H7 (cell line): ENCODE results near the gene WWOX. TPM values are rescaled to one million over a fixed set of nuclear protein-coding genes. Genes with fewer than 3 reads are reported as not detected.

Experiments
- DNase-seq: peaks from one replicate; pipeline ENCODE4 v3.0.0; 2012
- H3K27me3 ChIP-seq: 2 replicates; pipeline ENCODE4 v1.6.0; 2011; ENCODE audit warnings: mild to moderate bottlenecking, low read length; ENCODE audit not compliant: control insufficient read depth, insufficient read depth
- H3K36me3 ChIP-seq: replicated peaks from 2 replicates; pipeline ENCODE4 v1.5.1; 2011; ENCODE audit warnings: low read length; ENCODE audit not compliant: control insufficient read depth, insufficient read depth
- H3K4me3 ChIP-seq: 2 replicates; pipeline ENCODE4 v1.5.1; 2011; ENCODE audit warnings: low read depth, mild to moderate bottlenecking, control low read depth, low read length, moderate library complexity; ENCODE audit not compliant: insufficient read depth
- total RNA-seq: library from RNA; depleted of rRNA; stranded (reverse); fragments of >200 nt; shearing (Covaris generic); gene quantifications from 2 replicates; pipeline ENCODE4 v1.2.3, GENCODE V29; 2014

The WWOX gene
- total RNA-seq, 1 experiment from 2014 or later = 29.2 TPM

DNA sequence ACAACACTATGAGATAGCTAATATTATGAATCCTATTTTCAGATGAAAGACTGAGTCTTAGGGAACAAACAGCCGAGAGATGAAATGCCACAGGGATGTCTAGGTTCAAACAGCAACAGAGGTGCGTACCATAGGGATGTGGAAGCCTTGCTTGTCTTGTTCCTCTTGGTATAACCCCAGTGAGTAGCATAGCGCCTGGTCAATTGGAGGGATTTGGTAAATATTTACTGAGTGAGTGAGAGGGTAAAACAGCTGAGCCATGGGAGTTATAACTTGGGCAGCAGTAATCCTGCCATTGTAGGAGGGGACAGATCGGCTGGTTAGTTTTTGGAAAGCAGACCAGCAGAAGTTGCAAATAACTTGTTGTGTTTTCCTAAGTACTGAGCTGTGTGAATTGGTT is 80.2 kb downstream of the WWOX start:
- DNase-seq = no peak
- no peaks in the 10 kb centered on the region for H3K27me3 ChIP-seq
- H3K36me3 ChIP-seq = no peaks in the 10 kb centered on the region
- no peak overlapping the region for H3K4me3 ChIP-seq

DNA sequence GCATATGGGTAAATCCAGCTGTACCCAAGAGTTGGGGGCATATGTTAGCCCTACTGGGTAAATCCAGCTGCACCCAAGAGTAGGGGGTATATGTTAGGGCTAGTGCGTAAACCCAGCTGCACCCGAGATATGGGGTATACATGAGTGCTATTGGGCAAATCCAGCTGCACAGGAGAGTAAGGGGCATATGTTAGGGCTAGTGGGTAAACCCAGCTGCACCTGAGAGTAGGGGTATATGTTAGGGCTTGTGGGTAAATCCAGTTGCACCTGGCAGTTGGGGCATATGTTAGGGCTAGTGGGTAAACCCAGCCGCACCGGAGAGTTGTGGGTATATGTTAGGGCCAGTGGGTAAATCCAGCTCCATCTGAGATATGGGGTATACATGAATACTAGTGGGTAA is 80.9 kb downstream of the WWOX start:
- H3K27me3 ChIP-seq = no peaks in the 10 kb centered on the region
- no peak overlapping the region for H3K4me3 ChIP-seq
- no peaks in the 10 kb centered on the region for H3K36me3 ChIP-seq
- DNase-seq = no peak

DNA sequence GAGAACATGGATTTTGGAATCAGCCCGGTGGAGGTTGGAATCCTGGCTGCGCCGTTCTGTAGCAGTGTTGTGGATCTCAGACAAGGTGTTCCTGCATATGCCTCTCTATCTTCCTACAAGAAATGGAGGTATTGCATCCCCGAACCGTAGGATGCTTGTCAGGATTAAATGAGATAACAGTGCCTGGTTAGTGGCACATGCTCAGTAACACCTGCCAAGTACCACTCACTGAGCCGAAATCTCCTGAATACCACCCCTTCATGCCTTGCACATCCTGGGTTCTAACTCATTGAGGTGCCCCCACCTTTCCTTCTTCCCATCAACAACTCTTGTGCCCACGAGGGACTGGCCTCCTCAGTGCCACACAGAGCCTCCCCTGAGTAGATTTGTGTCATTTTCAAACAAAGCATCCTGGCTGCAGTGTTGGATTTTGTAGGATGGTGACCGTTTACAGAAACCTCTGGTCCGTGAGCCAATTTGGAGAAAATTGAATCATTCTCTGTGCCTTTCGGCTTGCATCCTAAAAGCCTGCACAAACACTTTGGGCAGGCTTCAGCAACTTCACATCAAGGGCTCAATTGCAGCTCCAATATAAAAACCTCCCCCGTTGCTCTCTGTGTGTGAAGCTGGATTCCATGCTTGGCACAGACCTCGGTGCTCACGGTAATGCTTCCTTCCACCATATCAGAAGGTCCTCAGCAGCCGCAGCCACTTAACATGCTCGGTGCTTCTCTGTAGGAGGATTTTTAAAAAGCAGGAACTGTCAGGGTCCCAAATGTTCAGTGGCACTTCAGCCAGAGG is 84.2 kb downstream of the WWOX start:
- DNase-seq = no peak
- no peak overlapping the region for H3K4me3 ChIP-seq
- no peaks in the 10 kb centered on the region for H3K36me3 ChIP-seq
- no peaks in the 10 kb centered on the region for H3K27me3 ChIP-seq

DNA sequence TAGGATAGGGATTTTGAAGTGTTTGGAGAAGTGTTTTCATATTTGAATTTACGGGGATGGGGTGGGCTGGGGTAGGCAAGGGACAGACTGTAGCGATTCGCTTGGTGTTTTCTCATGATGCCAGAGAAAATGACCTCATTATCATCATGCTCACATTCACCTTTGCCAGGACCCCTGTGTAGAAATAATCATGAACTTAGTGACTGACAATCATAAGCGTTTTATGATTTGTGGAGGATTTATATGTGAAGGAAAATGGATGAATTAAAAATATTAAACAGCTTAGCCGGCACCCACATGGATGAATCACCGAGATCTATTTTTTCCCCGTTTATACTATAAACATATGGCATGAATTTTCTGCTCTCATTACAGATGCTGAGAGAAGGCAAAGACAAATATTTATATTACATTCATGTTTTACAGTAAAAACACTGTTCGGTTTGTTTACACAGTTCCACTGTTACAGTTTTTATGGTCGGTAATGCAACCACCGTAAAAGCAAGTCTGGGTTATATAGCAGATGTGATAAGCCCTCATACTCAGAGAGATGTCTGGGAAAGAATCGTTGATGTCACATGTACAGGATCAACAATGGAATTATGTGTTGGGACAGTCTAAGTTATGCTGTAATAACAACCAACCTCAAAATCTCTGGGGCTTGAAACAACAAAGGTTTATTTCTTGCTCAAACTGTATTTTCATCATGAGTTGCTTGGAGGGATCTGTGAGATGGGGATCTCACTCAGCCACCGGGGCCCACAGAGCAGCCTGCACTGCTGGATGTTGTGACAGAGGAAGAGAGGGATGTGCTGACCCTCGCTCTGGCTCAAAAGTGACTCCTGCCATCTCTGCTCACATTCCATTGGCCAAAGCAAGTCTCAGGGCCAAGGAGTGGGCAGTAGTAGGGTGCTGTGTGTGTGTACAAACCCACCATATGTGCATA is 85.1 kb downstream of the WWOX start:
- no peak overlapping the region for H3K4me3 ChIP-seq
- no peaks in the 10 kb centered on the region for H3K27me3 ChIP-seq
- no peaks in the 10 kb centered on the region for H3K36me3 ChIP-seq
- no peak for DNase-seq

DNA sequence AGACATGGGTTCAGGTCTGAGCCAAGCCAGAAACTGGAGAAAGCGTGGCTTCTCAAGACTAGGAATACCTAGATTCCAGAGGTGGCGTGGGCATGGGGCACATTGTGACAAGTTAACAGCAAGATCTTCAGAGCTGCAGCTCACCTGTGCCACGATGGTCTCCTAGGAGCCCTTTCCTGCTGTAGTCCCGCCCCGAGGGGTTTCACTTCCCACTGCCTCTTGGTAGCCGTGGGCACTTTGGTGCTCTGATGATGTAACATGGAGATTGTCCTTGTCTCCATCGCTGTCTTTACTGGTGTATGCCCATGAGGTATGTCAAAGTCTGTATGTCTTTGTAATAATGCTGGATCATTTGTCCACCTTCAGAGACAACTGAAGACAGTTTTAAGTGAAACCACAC is 89.7 kb downstream of the WWOX start:
- no peaks in the 10 kb centered on the region for H3K27me3 ChIP-seq
- H3K4me3 ChIP-seq = no peak overlapping the region
- DNase-seq = no peak
- H3K36me3 ChIP-seq = no peaks in the 10 kb centered on the region

DNA sequence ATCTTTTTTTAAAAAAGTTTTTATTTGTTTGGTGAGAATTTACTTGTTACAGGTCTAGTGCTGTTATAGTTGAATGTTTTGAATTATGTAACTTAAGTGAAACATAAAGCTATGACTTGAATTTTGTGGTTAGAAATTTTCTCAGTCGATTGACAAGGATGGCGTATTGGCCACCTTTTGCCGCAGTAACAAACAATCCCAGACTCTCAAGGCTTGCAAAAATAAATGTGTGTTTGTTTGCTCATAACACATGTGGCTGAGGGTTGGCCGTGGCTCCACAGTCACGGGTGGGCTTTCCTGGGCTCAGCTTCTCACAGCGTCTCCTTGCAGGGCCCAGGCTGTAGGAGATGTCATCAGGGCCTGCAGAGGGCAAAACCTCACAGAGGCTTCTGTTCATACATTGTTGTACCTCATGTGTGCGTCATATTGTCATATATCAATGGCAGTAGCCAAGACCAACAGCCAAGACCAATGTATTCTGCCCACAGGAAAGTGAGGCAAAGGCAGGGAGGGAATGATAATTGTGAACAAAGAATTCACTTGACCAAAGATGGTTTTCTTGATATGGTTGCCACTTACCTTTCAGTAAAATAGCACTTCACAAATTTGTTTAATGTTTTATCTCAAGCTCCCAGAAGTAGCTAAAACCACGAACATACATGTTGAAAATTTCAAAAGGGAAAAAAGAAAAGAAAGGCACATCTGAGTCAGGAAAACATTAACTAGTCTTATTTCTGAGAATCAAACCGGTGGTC is 93.5 kb downstream of the WWOX start:
- Histone ChIP-seq H3K27me3 (no peaks in the 10 kb centered on the region), H3K4me3 (no peak overlapping the region), H3K36me3 (no peaks in the 10 kb centered on the region)
- no peak for DNase-seq

DNA sequence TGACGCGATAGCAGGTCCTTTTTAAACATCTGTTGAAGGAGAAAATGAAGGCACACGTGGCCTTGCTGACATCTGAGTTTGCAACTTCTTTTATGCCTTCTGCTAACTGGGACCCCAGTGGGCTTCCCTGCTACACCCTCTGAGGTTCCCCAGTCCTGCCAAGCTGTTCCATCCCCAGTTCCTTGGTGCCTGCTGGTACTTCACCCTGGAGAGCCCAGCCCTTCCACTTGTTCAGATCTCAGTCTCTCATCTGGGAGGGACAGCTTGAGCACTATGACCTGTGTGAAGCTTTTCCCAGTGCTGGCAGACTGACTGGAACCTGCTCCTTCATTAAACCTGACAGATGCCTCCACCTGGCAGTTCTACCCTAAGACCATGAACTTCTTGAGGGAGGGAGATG is 95.5 kb downstream of the WWOX start:
- Histone ChIP-seq H3K4me3 (no peak overlapping the region), H3K36me3 (no peaks in the 10 kb centered on the region), H3K27me3 (no peaks in the 10 kb centered on the region)
- DNase-seq = no peak

DNA sequence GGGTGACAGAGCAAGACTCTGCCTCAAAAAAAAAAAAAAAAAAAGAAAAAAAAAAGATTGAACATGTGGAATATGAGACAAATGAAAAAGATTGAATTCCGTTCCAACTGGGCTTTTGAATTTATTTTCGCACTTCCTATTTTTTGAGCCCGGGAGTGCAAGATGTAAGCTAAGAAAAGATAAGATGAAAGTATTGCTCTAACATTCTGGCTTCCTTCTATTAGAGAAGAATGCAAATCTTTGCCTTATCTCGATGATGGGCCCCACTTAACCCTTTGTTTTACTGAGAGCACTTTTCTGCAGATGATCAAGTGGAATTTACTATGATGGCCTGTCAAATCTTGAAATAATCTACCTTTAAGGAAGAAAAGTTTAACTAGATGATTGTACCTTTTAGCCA is 96.3 kb downstream of the WWOX start:
- H3K27me3 ChIP-seq = no peaks in the 10 kb centered on the region
- H3K36me3 ChIP-seq = no peaks in the 10 kb centered on the region
- H3K4me3 ChIP-seq = no peak overlapping the region
- no peak for DNase-seq

DNA sequence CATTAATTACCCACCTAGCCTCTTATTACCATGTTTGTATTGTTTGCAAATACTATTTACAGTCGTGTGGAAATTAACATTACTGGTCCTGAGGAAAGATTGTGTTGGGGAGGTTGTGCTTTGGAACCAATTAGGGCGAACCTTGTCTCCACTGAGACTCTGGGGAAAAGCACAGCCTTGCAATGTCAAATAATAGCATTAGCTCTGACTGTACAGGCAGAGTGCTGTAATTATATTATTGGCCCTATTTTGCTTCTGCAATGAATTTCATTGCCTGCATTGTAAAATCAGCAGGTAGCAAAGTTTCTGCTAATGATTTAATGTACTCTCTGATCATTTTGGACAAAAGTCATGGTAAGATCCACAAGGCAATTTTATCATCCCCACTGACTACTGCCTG is 97.0 kb downstream of the WWOX start:
- no peaks in the 10 kb centered on the region for H3K36me3 ChIP-seq
- H3K27me3 ChIP-seq = no peaks in the 10 kb centered on the region
- DNase-seq = no peak
- H3K4me3 ChIP-seq = no peak overlapping the region

DNA sequence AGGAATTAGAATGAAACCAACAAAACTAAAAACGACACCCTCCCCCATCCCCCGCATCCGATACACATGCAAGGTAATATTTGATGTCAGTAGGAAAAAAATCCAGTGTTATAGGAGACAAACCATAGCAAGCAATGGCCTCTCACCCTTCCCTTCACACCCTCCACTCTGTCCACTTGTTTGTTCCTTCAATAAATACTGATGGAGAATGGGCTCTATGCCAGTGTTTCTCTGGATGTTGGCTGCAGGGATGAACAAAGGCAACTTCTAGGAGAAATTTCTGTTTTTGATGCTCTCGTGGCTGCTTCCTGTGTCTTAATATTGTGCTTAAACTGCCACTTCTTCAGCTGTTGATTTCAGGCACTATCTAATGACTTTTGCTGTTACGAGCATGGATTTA is 98.8 kb downstream of the WWOX start:
- DNase-seq = no peak
- no peaks in the 10 kb centered on the region for H3K36me3 ChIP-seq
- no peak overlapping the region for H3K4me3 ChIP-seq
- H3K27me3 ChIP-seq = no peaks in the 10 kb centered on the region

DNA sequence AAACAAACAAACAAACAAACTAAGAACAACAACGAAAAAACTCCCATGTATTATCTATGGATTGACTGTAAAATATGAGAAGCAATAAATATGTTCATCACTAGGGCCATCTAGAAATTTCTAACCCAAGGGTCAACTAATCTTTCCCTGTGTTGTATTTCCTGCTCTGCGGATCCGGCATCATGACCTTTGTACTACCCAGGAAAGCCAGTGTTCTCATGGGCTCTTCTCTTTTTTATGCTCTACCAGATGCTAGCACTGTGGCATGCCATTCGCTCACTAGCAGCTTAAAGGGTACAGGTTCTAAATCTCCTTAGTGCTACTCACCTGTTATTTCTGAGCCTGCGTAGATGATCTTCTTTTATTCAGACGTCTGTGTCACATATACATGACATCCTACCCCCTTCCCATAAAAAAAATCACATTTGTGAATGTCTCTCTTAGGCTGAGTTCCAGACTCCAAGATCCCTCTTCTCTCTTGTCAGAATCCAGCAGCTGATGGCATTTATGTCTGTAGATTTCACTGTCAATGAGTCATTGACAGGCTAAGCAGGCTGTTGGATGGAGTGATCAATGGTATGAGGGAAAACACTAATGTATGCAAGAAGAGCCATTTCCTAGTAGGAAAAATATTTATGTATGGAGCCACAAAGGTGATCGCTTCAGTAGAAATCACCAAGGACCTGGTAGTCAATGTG is 100.0 kb downstream of the WWOX start:
- no peak overlapping the region for H3K4me3 ChIP-seq

DNA sequence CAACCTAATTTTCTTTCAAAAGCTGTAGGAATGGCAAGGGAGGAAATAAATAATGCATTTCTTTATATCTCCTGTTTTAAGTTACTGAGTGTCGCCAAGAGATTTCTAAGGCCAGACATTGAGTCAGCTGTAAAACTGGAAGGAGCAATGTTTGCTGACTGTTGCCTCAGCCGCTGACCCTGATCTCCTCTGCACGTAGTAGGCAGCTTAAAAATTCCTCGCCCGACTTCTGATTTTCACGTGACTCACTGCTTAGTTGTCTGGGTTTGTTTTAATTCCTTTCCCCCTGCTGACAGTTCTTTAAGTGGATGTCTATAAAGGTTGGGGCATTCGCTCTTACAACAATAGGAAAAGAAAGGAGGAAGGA is 100.6 kb downstream of the WWOX start:
- Histone ChIP-seq H3K4me3 (no peak overlapping the region), H3K27me3 (no peaks in the 10 kb centered on the region), H3K36me3 (no peaks in the 10 kb centered on the region)
- DNase-seq = no peak

More for the DNA sequence above, 100.0 kb downstream of the WWOX start:
- H3K27me3 ChIP-seq = no peaks in the 10 kb centered on the region
- H3K36me3 ChIP-seq = no peaks in the 10 kb centered on the region
- no peak for DNase-seq

DNA sequence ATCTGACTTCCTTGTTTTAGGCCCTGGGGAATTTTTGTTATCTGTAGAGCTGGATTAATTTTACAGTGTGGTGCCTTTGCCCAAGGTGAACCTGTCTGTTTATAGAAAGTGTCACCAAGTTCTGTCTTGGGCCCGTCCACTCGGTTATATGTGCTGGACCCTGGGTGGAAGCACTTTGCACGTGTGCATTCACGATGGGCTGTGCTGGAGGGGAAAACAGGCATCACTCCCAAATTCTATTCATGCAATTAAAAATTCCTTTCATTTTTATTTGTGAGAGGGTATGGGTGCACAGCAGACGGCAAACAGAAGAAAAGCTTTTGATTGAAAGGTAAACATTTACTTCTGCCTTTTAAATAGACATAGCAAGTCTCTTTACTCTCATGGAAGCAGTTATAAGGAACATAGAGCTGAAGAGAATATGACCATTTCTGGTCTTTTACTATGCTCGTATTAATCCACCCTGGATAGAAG is 101.2 kb downstream of the WWOX start:
- Histone ChIP-seq H3K36me3 (no peaks in the 10 kb centered on the region), H3K4me3 (no peak overlapping the region), H3K27me3 (no peaks in the 10 kb centered on the region)
- no peak for DNase-seq

DNA sequence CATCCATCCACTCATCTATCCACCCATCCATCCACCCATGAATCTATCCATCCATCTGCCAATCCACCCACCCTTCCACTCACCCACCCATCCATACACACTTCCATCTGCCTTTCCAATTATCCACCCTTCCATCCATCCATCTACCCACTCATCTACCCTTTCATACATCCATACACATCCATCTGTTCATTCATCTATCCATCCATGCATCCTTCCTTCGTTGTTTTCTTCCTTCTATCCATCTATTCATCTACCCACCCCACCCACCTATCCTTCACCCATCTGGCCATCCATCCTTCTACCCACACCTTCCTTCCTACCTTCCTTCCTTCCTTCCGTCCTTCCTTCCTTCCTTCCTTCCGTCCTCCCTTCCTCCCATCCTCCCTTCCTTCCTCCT is 106.1 kb downstream of the WWOX start:
- DNase-seq = no peak
- Histone ChIP-seq H3K4me3 (no peak overlapping the region), H3K27me3 (no peaks in the 10 kb centered on the region), H3K36me3 (no peaks in the 10 kb centered on the region)
